CD14-positive monocyte (primary cell): ENCODE measurements around the gene PPP2R3B. TPM values are rescaled to one million over a fixed set of nuclear protein-coding genes. Genes with fewer than 3 reads are reported as not detected.

Experiments
- DNase-seq, 3 donors: peaks; one replicate each; pipeline ENCODE4 v3.0.0-alpha.2; 2011 to 2022
- H2AFZ ChIP-seq: 2 replicates; pipeline ENCODE4 v1.6.0; 2012; ENCODE audit warnings: mild to moderate bottlenecking, low read depth, low read length, inconsistent platforms; ENCODE audit not compliant: insufficient read depth, poor library complexity, severe bottlenecking
- H3K27ac ChIP-seq, 2 donors: 1 replicate in 1 of 2; 2 replicates in 1 of 2; pipeline ENCODE4 v1.5.1; 2012 to 2013; ENCODE audit warnings: low read length in 2 of 2, control low read depth in 1 of 2, inconsistent platforms in 1 of 2, low read depth in 1 of 2, mild to moderate bottlenecking in 1 of 2
- H3K27me3 ChIP-seq, 2 donors: one replicate each; pipeline versions ENCODE4 v1.6.0 to v1.6.1; 2011 to 2013; ENCODE audit warnings: low read length in 2 of 2; ENCODE audit not compliant: control insufficient read depth in 2 of 2, insufficient read depth in 2 of 2
- H3K36me3 ChIP-seq, 2 donors: replicated peaks in 1 of 2; 1 replicate in 1 of 2; 2 replicates in 1 of 2; pipeline versions ENCODE4 v1.5.1 to v1.6.1; 2012 to 2013; ENCODE audit warnings: low read length in 2 of 2, control low read depth in 1 of 2, inconsistent platforms in 1 of 2, mild to moderate bottlenecking in 1 of 2; ENCODE audit not compliant: insufficient read depth in 2 of 2, control insufficient read depth in 1 of 2
- H3K4me1 ChIP-seq, 2 donors: 1 replicate in 1 of 2; 2 replicates in 1 of 2; pipeline versions ENCODE4 v1.5.1 to v1.6.1; 2012 to 2013; ENCODE audit warnings: low read length in 2 of 2, control low read depth in 1 of 2, inconsistent platforms in 1 of 2, mild to moderate bottlenecking in 1 of 2, moderate library complexity in 1 of 2; ENCODE audit not compliant: insufficient read depth in 2 of 2, control insufficient read depth in 1 of 2
- H3K4me2 ChIP-seq: replicated peaks from 2 replicates; pipeline ENCODE3; 2012; ENCODE audit warnings: low read length, moderate library complexity, mild to moderate bottlenecking; ENCODE audit not compliant: poor library complexity, severe bottlenecking; ENCODE audit errors: extremely low read depth
- H3K4me3 ChIP-seq, 3 experiments: fragments of 200-600 bp in 1 of 3; sonication (generic) in 1 of 3; replicated peaks in 1 of 3; 1 replicate in 2 of 3; 2 replicates in 1 of 3; pipeline ENCODE4 v1.5.1; 2011 to 2013; ENCODE audit warnings: low read length in 3 of 3, mild to moderate bottlenecking in 3 of 3, control low read depth in 2 of 3, low read depth in 2 of 3, inconsistent platforms in 1 of 3, moderate library complexity in 1 of 3
- H3K79me2 ChIP-seq: 2 replicates; pipeline ENCODE4 v1.6.0; 2012; ENCODE audit warnings: mild to moderate bottlenecking, control low read depth, inconsistent platforms, low read length, moderate library complexity; ENCODE audit not compliant: insufficient read depth
- H3K9ac ChIP-seq: 2 replicates; pipeline ENCODE4 v1.6.0; 2017; ENCODE audit warnings: low read length, mild to moderate bottlenecking; ENCODE audit not compliant: insufficient read depth, poor library complexity, severe bottlenecking
- H3K9me3 ChIP-seq, 2 donors: replicated peaks in 1 of 2; 1 replicate in 1 of 2; 2 replicates in 1 of 2; pipeline versions ENCODE4 v1.5.1 to v1.6.1; 2012 to 2013; ENCODE audit warnings: low read length in 2 of 2, control low read depth in 1 of 2; ENCODE audit not compliant: control insufficient read depth in 1 of 2, insufficient read depth in 1 of 2
- H4K20me1 ChIP-seq: 2 replicates; pipeline ENCODE4 v1.6.0; 2012; ENCODE audit warnings: mild to moderate bottlenecking, low read length, control low read depth, moderate library complexity; ENCODE audit not compliant: insufficient read depth
- H3K27ac Mint-ChIP-seq, 7 donors: one replicate each; pipeline ENCODE4 v1.8.0; 2020; ENCODE audit warnings: mild to moderate bottlenecking in 7 of 7, mixed read lengths in 7 of 7, moderate library complexity in 6 of 7, inconsistent platforms in 2 of 7
- H3K27me3 Mint-ChIP-seq, 3 donors: one replicate each; pipeline ENCODE4 v1.8.0; 2021 to 2022; ENCODE audit warnings: low read depth in 3 of 3, mild to moderate bottlenecking in 3 of 3, mixed read lengths in 3 of 3, moderate library complexity in 3 of 3, inconsistent platforms in 1 of 3
- H3K36me3 Mint-ChIP-seq, 2 donors: one replicate each; pipeline ENCODE4 v1.8.0; 2020; ENCODE audit warnings: mixed read lengths in 2 of 2, inconsistent platforms in 1 of 2, mild to moderate bottlenecking in 1 of 2
- H3K4me1 Mint-ChIP-seq: one replicate; pipeline ENCODE4 v1.8.0; 2020; ENCODE audit warnings: mild to moderate bottlenecking, mixed read lengths
- H3K4me3 Mint-ChIP-seq, 2 donors: one replicate each; pipeline ENCODE4 v1.8.0; 2020; ENCODE audit warnings: mild to moderate bottlenecking in 2 of 2, mixed read lengths in 2 of 2, moderate library complexity in 1 of 2
- H3K9me3 Mint-ChIP-seq, 7 donors: one replicate each; pipeline ENCODE4 v1.8.0; 2020 to 2022; ENCODE audit warnings: mixed read lengths in 7 of 7, mild to moderate bottlenecking in 6 of 7, moderate library complexity in 6 of 7, inconsistent platforms in 2 of 7
- WGBS: methylation state at CpG from one replicate; pipeline ENCODE4 v1.1.5; 2013; ENCODE audit warnings: missing lambda C conversion rate; ENCODE audit not compliant: insufficient coverage; 5-methylcytosine and 5-hydroxymethylcytosine counted together
- intact Hi-C, 2 donors: fragments of 100-400 bp; cut with micrococcal nuclease; formaldehyde crosslinking; loops; one replicate each; pipeline versions ENCODE4 v1.15.0 to v1.15.1; 2023
- polyA minus RNA-seq: library from RNA; depleted of rRNA, polyadenylated mRNA; stranded (reverse); fragments of >200 nt; gene quantifications from 2 replicates; pipeline ENCODE4 v1.2.3, GENCODE V29; 2012
- polyA plus RNA-seq, 3 donors: library from polyadenylated mRNA; depleted of rRNA in 1 of 3; unstranded in 2 of 3; stranded (reverse) in 1 of 3; fragments of 300-500 nt in 2 of 3; fragments of >200 nt in 1 of 3; fragmentation: Illumina TruSeq in 2 of 3; gene quantifications; 1 replicate in 2 of 3; 2 replicates in 1 of 3; pipeline ENCODE4 v1.2.3, GENCODE V29; 2012 to 2021
- total RNA-seq, 12 experiments: library from RNA in 1 of 12; stranded (reverse) in 1 of 12; fragments of 120-200 nt in 1 of 12; gene quantifications; one replicate each; pipeline ENCODE4 v1.2.4 and lab custom pipeline; 2013 to 2026; ENCODE audit warnings: mixed read lengths in 6 of 12, inconsistent platforms in 1 of 12
- TF ChIP-seq, protein P1 (sequence below): fragments of 200-600 bp; IDR thresholded peaks from one replicate; pipeline ENCODE4 v1.8.0; 2022; ENCODE audit warnings: antibody characterized with exemption, mild to moderate bottlenecking

The PPP2R3B gene, protein sequence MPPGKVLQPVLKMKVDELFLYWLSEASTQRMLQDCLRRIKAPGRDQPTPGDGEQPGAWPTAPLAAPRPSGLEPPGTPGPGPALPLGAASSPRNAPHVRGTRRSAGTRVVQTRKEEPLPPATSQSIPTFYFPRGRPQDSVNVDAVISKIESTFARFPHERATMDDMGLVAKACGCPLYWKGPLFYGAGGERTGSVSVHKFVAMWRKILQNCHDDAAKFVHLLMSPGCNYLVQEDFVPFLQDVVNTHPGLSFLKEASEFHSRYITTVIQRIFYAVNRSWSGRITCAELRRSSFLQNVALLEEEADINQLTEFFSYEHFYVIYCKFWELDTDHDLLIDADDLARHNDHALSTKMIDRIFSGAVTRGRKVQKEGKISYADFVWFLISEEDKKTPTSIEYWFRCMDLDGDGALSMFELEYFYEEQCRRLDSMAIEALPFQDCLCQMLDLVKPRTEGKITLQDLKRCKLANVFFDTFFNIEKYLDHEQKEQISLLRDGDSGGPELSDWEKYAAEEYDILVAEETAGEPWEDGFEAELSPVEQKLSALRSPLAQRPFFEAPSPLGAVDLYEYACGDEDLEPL
- total RNA-seq (2013), result 4.7 TPM
- polyA plus RNA-seq (1 to 10 TPM; 2.1 to 9.0 (median 2.3) TPM), polyA minus RNA-seq (1.9 and 6.8 TPM in 2 replicates), total RNA-seq (lab: John Stamatoyannopoulos, UW) (0.92 to 5.1 (median 2.4) reads per million in 11 experiments)

DNA sequence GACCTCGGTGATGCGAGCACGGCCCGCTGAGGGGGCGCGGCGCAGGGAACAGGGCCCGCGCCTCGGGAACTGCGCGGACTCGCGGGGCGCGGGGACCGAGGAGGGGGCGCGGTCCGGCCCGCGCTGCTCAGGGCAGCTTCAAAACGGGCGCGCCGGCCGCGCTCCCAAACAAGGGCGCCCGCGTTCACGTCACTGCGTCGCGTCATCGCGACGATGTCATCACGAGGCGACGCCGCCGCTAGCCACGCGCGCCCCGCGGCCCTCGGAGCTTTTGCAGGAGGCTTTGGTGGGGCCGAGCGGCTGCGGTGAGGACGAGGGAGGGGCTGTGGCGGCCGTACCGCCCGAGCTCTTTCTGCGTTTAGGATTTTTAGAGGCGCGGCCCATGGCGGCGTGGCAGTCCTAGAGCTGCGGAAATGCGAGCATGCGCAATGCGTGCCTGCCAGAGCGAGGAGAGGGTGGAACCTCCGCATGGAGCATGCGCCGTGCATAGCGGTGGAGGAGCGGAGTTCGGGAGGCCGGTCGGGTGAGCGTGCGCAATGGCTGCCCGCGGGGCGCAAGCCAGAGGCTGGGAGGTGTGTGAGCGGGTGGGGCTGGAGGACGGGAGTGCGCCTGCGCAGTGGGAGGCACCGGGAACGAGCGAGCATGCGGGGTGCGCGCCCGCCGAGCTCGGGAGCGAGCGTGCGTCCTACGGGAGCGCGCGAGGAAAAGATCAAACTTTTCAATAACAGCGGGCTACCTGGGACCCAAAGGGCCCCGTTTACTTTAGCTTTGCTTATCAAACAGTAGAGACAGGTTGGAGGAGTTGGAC, at the start of gene PPP2R3B:
TSS of gene PPP2R3B (minus strand) at position 140 of the 808 bp plus-strand sequence. CDS start 216 bp downstream, outside the sequence.
- peak within 1 kb of the TSS; percentile 89 for H2AFZ ChIP-seq
- no peaks in the 10 kb centered on the region for H3K36me3 ChIP-seq
- no peaks in the 10 kb centered on the region for H3K27me3 ChIP-seq
- Mint-ChIP-seq H3K36me3 (no peaks in the 10 kb centered on the region), H3K4me3 (peak within 1 kb of the TSS; percentile 82 to 94), H3K27ac (peak within 1 kb of the TSS; percentile 93 to 98 (median 95)), H3K4me1 (peaks cover 4% of the 10 kb centered on the region), H3K9me3 (no peaks in the 10 kb centered on the region), H3K27me3 (peaks cover 0 to 2% (median 0%) of the 10 kb centered on the region in 3 donors)
- TF ChIP-seq, protein P1, sequence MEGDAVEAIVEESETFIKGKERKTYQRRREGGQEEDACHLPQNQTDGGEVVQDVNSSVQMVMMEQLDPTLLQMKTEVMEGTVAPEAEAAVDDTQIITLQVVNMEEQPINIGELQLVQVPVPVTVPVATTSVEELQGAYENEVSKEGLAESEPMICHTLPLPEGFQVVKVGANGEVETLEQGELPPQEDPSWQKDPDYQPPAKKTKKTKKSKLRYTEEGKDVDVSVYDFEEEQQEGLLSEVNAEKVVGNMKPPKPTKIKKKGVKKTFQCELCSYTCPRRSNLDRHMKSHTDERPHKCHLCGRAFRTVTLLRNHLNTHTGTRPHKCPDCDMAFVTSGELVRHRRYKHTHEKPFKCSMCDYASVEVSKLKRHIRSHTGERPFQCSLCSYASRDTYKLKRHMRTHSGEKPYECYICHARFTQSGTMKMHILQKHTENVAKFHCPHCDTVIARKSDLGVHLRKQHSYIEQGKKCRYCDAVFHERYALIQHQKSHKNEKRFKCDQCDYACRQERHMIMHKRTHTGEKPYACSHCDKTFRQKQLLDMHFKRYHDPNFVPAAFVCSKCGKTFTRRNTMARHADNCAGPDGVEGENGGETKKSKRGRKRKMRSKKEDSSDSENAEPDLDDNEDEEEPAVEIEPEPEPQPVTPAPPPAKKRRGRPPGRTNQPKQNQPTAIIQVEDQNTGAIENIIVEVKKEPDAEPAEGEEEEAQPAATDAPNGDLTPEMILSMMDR, result no peak
- intact Hi-C loops, result loop anchor here in 1 of 2 donors (5.0 kb wide), 1 partner anchor 65 kb away; no protein-coding TSS in a partner anchor
- WGBS, result under 1% methylated on average over 97 of the region's 102 CpGs
- peaks cover 7% of the 10 kb centered on the region for H3K79me2 ChIP-seq
- H3K27ac ChIP-seq, result peak within 1 kb of the TSS; percentile 87 to 99
- peak; percentile 97 to 99 (median 99) for DNase-seq
- peak within 1 kb of the TSS; percentile 75 to 89 (median 84) for H3K4me3 ChIP-seq
- H3K4me1 ChIP-seq, result peaks cover 10 to 11% of the 10 kb centered on the region in 2 donors
- H3K4me2 ChIP-seq, result peak within 1 kb of the TSS; percentile 79
- H3K9me3 ChIP-seq, result no peaks in the 10 kb centered on the region
- H4K20me1 ChIP-seq, result no peaks in the 10 kb centered on the region
- peak within 1 kb of the TSS; percentile 98 for H3K9ac ChIP-seq
